HepG2 (cell line): ENCODE measurements around the gene RNASE8. TPM values are rescaled to one million over a fixed set of nuclear protein-coding genes. Genes with fewer than 3 reads are reported as not detected.

Source experiments
- ARID2 ChIP-seq: sonication (generic); formaldehyde crosslinking; IDR thresholded peaks from 2 replicates; pipeline ENCODE4 v1.8.1; 2022; ENCODE audit warnings: mild to moderate bottlenecking, missing genetic modification reagents, borderline replicate concordance
- CEBPG ChIP-seq: IDR thresholded peaks from 2 replicates; pipeline ENCODE4 v1.6.1; 2016
- FOXP1 ChIP-seq, 2 experiments: fragments of 450-650 bp in 1 of 2; IDR thresholded peaks; 2 replicates each; pipeline ENCODE4 v1.6.1; 2017 to 2018; ENCODE audit warnings: antibody characterized with exemption in 1 of 2
- NR2F1 ChIP-seq, 2 experiments: fragments of 450-650 bp in 1 of 2; formaldehyde crosslinking in 1 of 2; IDR thresholded peaks; 2 replicates each; pipeline versions ENCODE4 v1.5.0 to v1.6.1; 2016 to 2020; ENCODE audit warnings: mild to moderate bottlenecking in 1 of 2, missing compliant biosample characterization in 1 of 2, missing genetic modification reagents in 1 of 2, moderate library complexity in 1 of 2
- ZEB1 ChIP-seq: IDR thresholded peaks from 2 replicates; pipeline ENCODE4 v1.6.1; 2012; ENCODE audit warnings: mild to moderate bottlenecking, low read depth, inconsistent platforms; ENCODE audit not compliant: insufficient replicate concordance
- ZFP62 ChIP-seq: sonication (generic); formaldehyde crosslinking; IDR thresholded peaks from 2 replicates; pipeline ENCODE4 v1.4.0; 2020; ENCODE audit warnings: missing genetic modification reagents
- ZNF354B ChIP-seq: sonication (generic); formaldehyde crosslinking; IDR thresholded peaks from 2 replicates; pipeline ENCODE4 v1.8.0; 2022; ENCODE audit warnings: mild to moderate bottlenecking, missing genetic modification reagents
- ZNF44 ChIP-seq: sonication (generic); formaldehyde crosslinking; IDR thresholded peaks from 2 replicates; pipeline ENCODE4 v1.5.1; 2020; ENCODE audit warnings: mild to moderate bottlenecking, missing genetic modification reagents
- ZNF496 ChIP-seq: sonication (generic); formaldehyde crosslinking; IDR thresholded peaks from 2 replicates; pipeline ENCODE4 v1.8.1; 2023; ENCODE audit warnings: mild to moderate bottlenecking, moderate library complexity, missing genetic modification reagents; ENCODE audit not compliant: insufficient replicate concordance
- ZNF556 ChIP-seq: sonication (generic); formaldehyde crosslinking; IDR thresholded peaks from 2 replicates; pipeline ENCODE4 v1.4.0; 2020; ENCODE audit warnings: mild to moderate bottlenecking, missing genetic modification reagents, borderline replicate concordance
- ZNF670 ChIP-seq: sonication (generic); formaldehyde crosslinking; IDR thresholded peaks from 2 replicates; pipeline ENCODE4 v1.8.0; 2022; ENCODE audit warnings: mild to moderate bottlenecking, missing genetic modification reagents, borderline replicate concordance
- ZNF879 ChIP-seq: sonication (generic); formaldehyde crosslinking; IDR thresholded peaks from 2 replicates; pipeline ENCODE4 v1.8.1; 2023; ENCODE audit warnings: missing genetic modification reagents
- polyA plus RNA-seq, 8 experiments: library from polyadenylated mRNA; depleted of rRNA in 3 of 8; stranded (reverse) in 7 of 8; unstranded in 1 of 8; fragments of >200 nt; fragmentation: Illumina TruSeq in 4 of 8; extraction: Trizol in 4 of 8; gene quantifications; 2 replicates each; pipeline versions ENCODE4 v1.2.1 to v1.2.3, GENCODE V29; 2011 to 2016; ENCODE audit warnings: low read depth in 4 of 8, missing spikeins in 1 of 8, mixed read lengths in 1 of 8; ENCODE audit not compliant: insufficient read depth in 1 of 8
- total RNA-seq, 5 experiments: library from RNA; depleted of rRNA; stranded (reverse); fragments of >200 nt; fragmentation: Illumina TruSeq; extraction: Trizol; gene quantifications; 2 replicates each; pipeline ENCODE4 v1.2.3, GENCODE V29; 2016; ENCODE audit warnings: low read depth in 1 of 5
- TF ChIP-seq, protein P1 (sequence below): sonication (generic); formaldehyde crosslinking; IDR thresholded peaks from 2 replicates; pipeline ENCODE4 v1.4.0; 2020; ENCODE audit warnings: mild to moderate bottlenecking, missing genetic modification reagents
- TF ChIP-seq, protein P2 (sequence below): sonication (generic); formaldehyde crosslinking; IDR thresholded peaks from 2 replicates; pipeline ENCODE4 v1.4.0; 2020; ENCODE audit warnings: missing genetic modification reagents
- TF ChIP-seq, protein P3 (sequence below), 2 experiments: fragments of 450-650 bp in 1 of 2; sonication (generic) in 1 of 2; formaldehyde crosslinking; IDR thresholded peaks; 2 replicates each; pipeline versions ENCODE4 v1.5.0 to v1.8.0; 2020 to 2022; ENCODE audit warnings: mild to moderate bottlenecking in 1 of 2, missing genetic modification reagents in 1 of 2
- TF ChIP-seq, protein P4 (sequence below): sonication (generic); formaldehyde crosslinking; IDR thresholded peaks from 2 replicates; pipeline ENCODE4 v1.4.0; 2020; ENCODE audit warnings: missing genetic modification reagents

Gene RNASE8
- total and polyA plus RNA-seq, 2 of the 13 experiments (the other 11 are each of a cell fraction or from before 2014, with no cell fraction given): not detected

DNA sequence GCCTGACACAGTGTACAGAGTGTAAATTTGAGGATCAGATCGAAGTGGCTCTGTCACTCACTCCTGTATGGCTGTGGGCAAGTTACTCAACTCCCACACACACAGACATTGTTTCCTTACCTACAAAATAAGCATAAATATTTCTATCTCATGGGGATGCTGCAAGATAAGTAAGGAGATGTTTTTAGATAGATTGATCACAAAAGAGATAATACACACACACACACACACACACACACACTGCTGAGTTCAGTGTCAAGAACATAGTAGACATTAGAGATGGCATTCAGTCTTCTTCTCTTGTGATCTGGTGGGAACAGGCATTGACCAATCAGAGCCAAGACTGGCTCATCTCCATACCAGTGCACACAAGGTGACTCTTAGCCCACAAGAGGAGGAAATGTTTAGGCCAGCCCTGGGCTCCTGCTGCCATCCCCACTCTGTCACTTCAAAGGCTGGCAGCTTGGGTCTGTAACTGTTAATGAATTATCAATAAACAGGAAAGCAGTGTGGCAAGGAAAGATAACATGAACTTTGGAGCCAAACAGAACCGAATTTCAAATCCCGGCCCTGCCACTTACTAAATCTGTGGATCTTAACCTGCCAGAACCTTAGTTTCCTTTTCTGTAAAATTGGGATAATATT lies 3.4 kb upstream of the RNASE8 start (continued):
- peak; percentile 73 for TF ChIP-seq FOXP1 (IDR thresholded peaks at IDR 0.05)
- TF ChIP-seq FOXP1 (CRISPR knock-in tag; IDR thresholded peaks at IDR 0.05): peak; percentile 98
- peak; percentile 82 for TF ChIP-seq ZNF670 (CRISPR knock-in tag)
- TF ChIP-seq ZNF556 (CRISPR knock-in tag): peak; percentile 74; the same call in 1 of the 2 replicates
- TF ChIP-seq ZNF879 (CRISPR knock-in tag): no peak
- TF ChIP-seq, protein P1, sequence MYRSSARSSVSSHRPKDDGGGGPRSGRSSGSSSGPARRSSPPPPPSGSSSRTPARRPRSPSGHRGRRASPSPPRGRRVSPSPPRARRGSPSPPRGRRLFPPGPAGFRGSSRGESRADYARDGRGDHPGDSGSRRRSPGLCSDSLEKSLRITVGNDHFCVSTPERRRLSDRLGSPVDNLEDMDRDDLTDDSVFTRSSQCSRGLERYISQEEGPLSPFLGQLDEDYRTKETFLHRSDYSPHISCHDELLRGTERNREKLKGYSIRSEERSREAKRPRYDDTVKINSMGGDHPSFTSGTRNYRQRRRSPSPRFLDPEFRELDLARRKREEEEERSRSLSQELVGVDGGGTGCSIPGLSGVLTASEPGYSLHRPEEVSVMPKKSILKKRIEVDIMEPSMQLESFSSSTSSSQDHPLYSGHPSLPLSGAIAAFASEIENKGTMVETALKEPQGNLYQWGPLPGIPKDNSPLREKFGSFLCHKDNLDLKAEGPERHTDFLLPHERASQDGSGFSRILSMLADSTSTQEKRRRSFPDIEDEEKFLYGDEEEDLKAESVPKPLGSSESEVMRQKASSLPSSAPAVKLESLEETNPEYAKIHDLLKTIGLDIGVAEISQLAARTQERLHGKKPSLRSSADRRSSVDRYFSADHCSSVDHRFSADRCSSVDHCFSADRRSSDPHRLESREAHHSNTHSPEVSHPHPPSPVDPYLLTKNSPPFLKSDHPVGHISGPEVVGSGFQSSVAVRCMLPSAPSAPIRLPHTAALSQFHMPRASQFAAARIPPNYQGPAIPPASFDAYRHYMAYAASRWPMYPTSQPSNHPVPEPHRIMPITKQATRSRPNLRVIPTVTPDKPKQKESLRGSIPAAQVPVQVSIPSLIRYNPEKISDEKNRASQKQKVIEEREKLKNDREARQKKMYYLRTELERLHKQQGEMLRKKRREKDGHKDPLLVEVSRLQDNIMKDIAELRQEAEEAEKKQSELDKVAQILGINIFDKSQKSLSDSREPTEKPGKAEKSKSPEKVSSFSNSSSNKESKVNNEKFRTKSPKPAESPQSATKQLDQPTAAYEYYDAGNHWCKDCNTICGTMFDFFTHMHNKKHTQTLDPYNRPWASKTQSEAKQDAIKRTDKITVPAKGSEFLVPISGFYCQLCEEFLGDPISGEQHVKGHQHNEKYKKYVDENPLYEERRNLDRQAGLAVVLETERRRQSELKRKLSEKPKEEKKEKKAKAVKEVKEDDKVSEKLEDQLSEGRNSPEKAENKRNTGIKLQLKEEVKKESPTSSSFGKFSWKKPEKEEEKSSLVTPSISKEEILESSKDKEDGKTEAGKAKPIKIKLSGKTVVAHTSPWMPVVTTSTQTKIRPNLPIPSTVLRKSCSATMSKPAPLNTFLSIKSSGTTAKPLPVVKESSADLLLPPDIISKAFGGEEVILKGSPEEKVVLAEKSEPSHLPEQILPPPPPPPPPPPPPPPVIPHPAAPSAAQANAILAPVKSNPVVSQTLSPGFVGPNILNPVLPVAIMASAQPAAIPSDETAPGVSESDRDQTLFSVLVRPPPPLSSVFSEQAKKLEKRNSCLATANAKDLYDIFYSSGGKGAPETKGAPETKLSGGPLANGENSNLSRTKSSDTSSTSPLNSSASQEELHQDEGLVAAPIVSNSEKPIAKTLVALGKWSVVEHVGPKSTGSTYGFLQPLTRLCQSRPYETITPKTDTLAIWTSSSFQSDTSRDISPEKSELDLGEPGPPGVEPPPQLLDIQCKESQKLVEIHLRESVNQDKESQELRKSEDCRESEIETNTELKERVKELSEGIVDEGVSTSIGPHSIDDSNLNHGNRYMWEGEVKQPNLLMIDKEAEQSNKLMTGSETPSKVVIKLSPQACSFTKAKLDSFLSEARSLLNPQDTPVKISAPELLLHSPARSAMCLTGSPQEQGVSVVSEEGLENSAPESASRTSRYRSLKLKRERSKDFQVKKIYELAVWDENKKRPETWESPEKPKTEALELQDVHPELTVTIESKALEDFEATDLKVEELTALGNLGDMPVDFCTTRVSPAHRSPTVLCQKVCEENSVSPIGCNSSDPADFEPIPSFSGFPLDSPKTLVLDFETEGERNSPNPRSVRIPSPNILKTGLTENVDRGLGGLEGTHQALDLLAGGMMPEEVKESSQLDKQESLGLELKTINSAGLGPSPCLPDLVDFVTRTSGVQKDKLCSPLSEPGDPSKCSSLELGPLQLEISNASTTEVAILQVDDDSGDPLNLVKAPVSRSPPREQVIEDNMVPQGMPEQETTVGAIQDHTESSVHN: no peak
- TF ChIP-seq CEBPG: peak; percentile 85
- no peak for TF ChIP-seq ZNF496 (CRISPR knock-in tag)
- TF ChIP-seq ZNF44 (CRISPR knock-in tag): no peak
- TF ChIP-seq, protein P2, sequence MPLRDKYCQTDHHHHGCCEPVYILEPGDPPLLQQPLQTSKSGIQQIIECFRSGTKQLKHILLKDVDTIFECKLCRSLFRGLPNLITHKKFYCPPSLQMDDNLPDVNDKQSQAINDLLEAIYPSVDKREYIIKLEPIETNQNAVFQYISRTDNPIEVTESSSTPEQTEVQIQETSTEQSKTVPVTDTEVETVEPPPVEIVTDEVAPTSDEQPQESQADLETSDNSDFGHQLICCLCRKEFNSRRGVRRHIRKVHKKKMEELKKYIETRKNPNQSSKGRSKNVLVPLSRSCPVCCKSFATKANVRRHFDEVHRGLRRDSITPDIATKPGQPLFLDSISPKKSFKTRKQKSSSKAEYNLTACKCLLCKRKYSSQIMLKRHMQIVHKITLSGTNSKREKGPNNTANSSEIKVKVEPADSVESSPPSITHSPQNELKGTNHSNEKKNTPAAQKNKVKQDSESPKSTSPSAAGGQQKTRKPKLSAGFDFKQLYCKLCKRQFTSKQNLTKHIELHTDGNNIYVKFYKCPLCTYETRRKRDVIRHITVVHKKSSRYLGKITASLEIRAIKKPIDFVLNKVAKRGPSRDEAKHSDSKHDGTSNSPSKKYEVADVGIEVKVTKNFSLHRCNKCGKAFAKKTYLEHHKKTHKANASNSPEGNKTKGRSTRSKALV (CRISPR knock-in tag): no peak
- no peak for TF ChIP-seq ZFP62
- TF ChIP-seq, protein P3, sequence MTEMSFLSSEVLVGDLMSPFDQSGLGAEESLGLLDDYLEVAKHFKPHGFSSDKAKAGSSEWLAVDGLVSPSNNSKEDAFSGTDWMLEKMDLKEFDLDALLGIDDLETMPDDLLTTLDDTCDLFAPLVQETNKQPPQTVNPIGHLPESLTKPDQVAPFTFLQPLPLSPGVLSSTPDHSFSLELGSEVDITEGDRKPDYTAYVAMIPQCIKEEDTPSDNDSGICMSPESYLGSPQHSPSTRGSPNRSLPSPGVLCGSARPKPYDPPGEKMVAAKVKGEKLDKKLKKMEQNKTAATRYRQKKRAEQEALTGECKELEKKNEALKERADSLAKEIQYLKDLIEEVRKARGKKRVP (CRISPR knock-in tag; IDR thresholded peaks at IDR 0.05): peak in 1 of 2 experiments; percentile 72; a peak in 1 of 4 replicates
- TF ChIP-seq ZEB1: peak; percentile 74
- TF ChIP-seq, protein P4, sequence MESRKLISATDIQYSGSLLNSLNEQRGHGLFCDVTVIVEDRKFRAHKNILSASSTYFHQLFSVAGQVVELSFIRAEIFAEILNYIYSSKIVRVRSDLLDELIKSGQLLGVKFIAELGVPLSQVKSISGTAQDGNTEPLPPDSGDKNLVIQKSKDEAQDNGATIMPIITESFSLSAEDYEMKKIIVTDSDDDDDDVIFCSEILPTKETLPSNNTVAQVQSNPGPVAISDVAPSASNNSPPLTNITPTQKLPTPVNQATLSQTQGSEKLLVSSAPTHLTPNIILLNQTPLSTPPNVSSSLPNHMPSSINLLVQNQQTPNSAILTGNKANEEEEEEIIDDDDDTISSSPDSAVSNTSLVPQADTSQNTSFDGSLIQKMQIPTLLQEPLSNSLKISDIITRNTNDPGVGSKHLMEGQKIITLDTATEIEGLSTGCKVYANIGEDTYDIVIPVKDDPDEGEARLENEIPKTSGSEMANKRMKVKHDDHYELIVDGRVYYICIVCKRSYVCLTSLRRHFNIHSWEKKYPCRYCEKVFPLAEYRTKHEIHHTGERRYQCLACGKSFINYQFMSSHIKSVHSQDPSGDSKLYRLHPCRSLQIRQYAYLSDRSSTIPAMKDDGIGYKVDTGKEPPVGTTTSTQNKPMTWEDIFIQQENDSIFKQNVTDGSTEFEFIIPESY (CRISPR knock-in tag): 0 out of 2 replicates have a peak, but pooled peaks have one; percentile 45
- no peak for TF ChIP-seq ZNF354B (CRISPR knock-in tag)
- TF ChIP-seq ARID2 (CRISPR knock-in tag): no peak
- TF ChIP-seq NR2F1 (CRISPR knock-in tag; IDR thresholded peaks at IDR 0.05): 0 out of 4 replicates have a peak, but pooled peaks of 1 of the 2 experiments have one; percentile 18
